Kidney (tissue), 14 donors: ENCODE results near the gene HRH2. TPM values are rescaled to one million over a fixed set of nuclear protein-coding genes. Genes with fewer than 3 reads are reported as not detected.

Experiments
- DNase-seq, 5 donors: peaks; one replicate each; pipeline ENCODE4 v3.0.0-alpha.2; 2013 to 2020
- FAIRE-seq: peaks from 2 replicates; lab custom pipeline; 2012; peaks lifted over from hg19 to GRCh38; lab: Jason Lieb, UNC
- H3K27ac ChIP-seq, 2 donors: one replicate each; pipeline ENCODE4 v1.7.0; 2013; ENCODE audit warnings: low read depth in 2 of 2, low read length in 2 of 2, inconsistent platforms in 1 of 2
- H3K27me3 ChIP-seq: one replicate; pipeline ENCODE4 v1.7.1; 2013; ENCODE audit warnings: low read length, inconsistent platforms; ENCODE audit not compliant: control insufficient read depth, insufficient read depth
- H3K36me3 ChIP-seq, 3 donors: one replicate each; pipeline versions ENCODE4 v1.7.0 to v1.7.1; 2013; ENCODE audit warnings: low read length in 3 of 3, control low read depth in 1 of 3, inconsistent platforms in 1 of 3; ENCODE audit not compliant: insufficient read depth in 3 of 3, control insufficient read depth in 2 of 3
- H3K4me1 ChIP-seq, 3 donors: one replicate each; pipeline versions ENCODE4 v1.7.0 to v1.7.1; 2013; ENCODE audit warnings: low read length in 3 of 3, inconsistent platforms in 1 of 3, low read depth in 1 of 3; ENCODE audit not compliant: control insufficient read depth in 2 of 3, insufficient read depth in 2 of 3
- H3K4me3 ChIP-seq, 3 donors: one replicate each; pipeline versions ENCODE4 v1.7.0 to v1.8.1; 2013; ENCODE audit warnings: low read length in 3 of 3, control low read depth in 1 of 3, inconsistent platforms in 1 of 3
- H3K9ac ChIP-seq, 3 donors: one replicate each; pipeline versions ENCODE4 v1.7.0 to v1.7.1; 2013; ENCODE audit warnings: low read length in 3 of 3, control low read depth in 1 of 3, inconsistent platforms in 1 of 3
- H3K9me3 ChIP-seq, 3 donors: one replicate each; pipeline versions ENCODE4 v1.7.0 to v1.7.1; 2013; ENCODE audit warnings: low read length in 3 of 3, control low read depth in 1 of 3, inconsistent platforms in 1 of 3; ENCODE audit not compliant: control insufficient read depth in 2 of 3, insufficient read depth in 1 of 3
- intact Hi-C: fragments of 100-400 bp; cut with DNase I; formaldehyde crosslinking; loops from one replicate; pipeline ENCODE4 v1.11.1; 2022
- polyA plus RNA-seq: library from polyadenylated mRNA; stranded (reverse); fragments of 350-450 nt; fragmentation: Illumina TruSeq; extraction: RNeasy Lipid Tissue Mini Kit (QIAGEN cat#74804); gene quantifications from one replicate; pipeline ENCODE4 v1.2.3, GENCODE V29; 2014; ENCODE audit warnings: low read depth, low replicate concordance; ENCODE audit not compliant: insufficient read depth
- total RNA-seq: library from RNA; stranded (reverse); fragmentation: NEBNext Ultra II Directional; extraction: Animal tissue kit (Norgen Biotek cat#: 25700); gene quantifications from one replicate; pipeline ENCODE4 v1.2.1, GENCODE V29; 2021
- TF ChIP-seq, protein P1 (sequence below): IDR thresholded peaks from 3 replicates; pipeline ENCODE4 v1.5.1; 2012; ENCODE audit warnings: mild to moderate bottlenecking, moderate library complexity, borderline replicate concordance; ENCODE audit not compliant: insufficient read depth; ENCODE audit errors: extremely low read depth
- donor health status: control.
- donor health status: control.
- donor health status: control.
- donor health status: control.
- donor health status: control.
- donor health status: DM: yes; HTN: yes; CAD: no.
- donor health status: Normal renal cell carcinoma (clear cell type).

Gene HRH2
- total and polyA plus RNA-seq, 2 donors from 2014 or later, result 1.9 to 10.6 TPM

DNA sequence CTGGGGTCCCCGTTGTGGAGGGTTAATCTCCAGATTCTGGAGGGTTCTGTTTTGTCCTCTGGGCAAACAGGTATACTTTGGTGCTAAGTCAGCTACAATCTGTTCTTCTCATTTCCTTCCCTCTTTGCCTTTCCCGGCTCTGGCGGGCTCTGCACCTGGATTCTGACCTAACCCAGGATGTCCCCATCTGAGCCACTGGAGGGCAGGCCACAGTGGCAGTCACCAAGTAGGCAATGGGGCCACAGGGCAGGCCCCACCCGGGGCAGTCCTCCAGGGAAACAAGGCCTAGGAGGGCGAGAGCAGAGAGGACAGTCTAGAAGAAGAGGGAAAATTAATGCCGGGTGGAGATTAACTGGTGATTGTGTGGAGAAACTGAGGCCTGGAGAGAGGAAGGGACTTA lies 40.4 kb upstream of the HRH2 start:
- DNase-seq, result no peak
- H3K27ac ChIP-seq, result no peak overlapping the region
- no peak overlapping the region for H3K9ac ChIP-seq
- intact Hi-C loops, result no loop called here
- H3K4me1 ChIP-seq, result no peaks in the 10 kb centered on the region
- peaks cover 0 to 3% (median 0%) of the 10 kb centered on the region in 3 donors for H3K9me3 ChIP-seq
- no peak overlapping the region for H3K4me3 ChIP-seq
- FAIRE-seq, result no peak
- TF ChIP-seq, protein P1, sequence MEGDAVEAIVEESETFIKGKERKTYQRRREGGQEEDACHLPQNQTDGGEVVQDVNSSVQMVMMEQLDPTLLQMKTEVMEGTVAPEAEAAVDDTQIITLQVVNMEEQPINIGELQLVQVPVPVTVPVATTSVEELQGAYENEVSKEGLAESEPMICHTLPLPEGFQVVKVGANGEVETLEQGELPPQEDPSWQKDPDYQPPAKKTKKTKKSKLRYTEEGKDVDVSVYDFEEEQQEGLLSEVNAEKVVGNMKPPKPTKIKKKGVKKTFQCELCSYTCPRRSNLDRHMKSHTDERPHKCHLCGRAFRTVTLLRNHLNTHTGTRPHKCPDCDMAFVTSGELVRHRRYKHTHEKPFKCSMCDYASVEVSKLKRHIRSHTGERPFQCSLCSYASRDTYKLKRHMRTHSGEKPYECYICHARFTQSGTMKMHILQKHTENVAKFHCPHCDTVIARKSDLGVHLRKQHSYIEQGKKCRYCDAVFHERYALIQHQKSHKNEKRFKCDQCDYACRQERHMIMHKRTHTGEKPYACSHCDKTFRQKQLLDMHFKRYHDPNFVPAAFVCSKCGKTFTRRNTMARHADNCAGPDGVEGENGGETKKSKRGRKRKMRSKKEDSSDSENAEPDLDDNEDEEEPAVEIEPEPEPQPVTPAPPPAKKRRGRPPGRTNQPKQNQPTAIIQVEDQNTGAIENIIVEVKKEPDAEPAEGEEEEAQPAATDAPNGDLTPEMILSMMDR, result no peak
- H3K27me3 ChIP-seq, result no peaks in the 10 kb centered on the region
- no peaks in the 10 kb centered on the region for H3K36me3 ChIP-seq

GRCh38 chr5:175620527-175620926 lies 37.3 kb upstream of the HRH2 start:
- no peak for DNase-seq
- intact Hi-C loops, result no loop called here

DNA sequence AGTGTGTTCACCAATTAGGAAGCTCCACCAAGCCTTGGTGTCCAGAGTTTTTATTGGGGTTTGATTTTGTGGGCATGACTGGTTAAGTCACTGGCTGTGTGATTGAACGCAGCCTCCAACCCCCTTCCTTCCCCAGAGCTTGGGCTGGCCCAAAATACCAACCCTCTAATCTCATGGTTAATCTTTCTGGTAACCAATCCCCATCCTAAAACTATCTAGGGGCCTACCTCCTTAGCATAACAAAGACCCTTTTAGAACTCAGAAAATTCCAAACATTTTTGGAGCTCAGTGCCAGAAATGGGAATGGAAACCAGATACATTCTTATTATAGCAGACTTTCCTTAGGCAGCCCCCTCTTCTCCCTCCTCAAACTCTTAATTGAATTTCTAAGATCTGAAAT lies 35.9 kb upstream of the HRH2 start:
- intact Hi-C loops, result no loop called here
- no peak overlapping the region for H3K4me3 ChIP-seq
- no peaks in the 10 kb centered on the region for H3K27me3 ChIP-seq
- no peaks in the 10 kb centered on the region for H3K4me1 ChIP-seq
- FAIRE-seq, result no peak
- H3K9me3 ChIP-seq, result peaks cover 0 to 3% (median 2%) of the 10 kb centered on the region in 3 donors
- H3K9ac ChIP-seq, result no peak overlapping the region
- H3K36me3 ChIP-seq, result no peaks in the 10 kb centered on the region
- no peak overlapping the region for H3K27ac ChIP-seq
- DNase-seq, result no peak
- TF ChIP-seq, protein P1, result no peak

More at GRCh38 chr5:175620527-175620926, 37.3 kb upstream of the HRH2 start:
- Histone ChIP-seq H3K9me3 (peaks cover 0 to 3% (median 0%) of the 10 kb centered on the region in 3 donors), H3K27ac (no peak overlapping the region), H3K4me3 (no peak overlapping the region), H3K36me3 (no peaks in the 10 kb centered on the region), H3K27me3 (no peaks in the 10 kb centered on the region), H3K9ac (no peak overlapping the region), H3K4me1 (no peaks in the 10 kb centered on the region)
- no peak for FAIRE-seq
- TF ChIP-seq, protein P1, result no peak

GRCh38 chr5:175623088-175623487 lies 34.8 kb upstream of the HRH2 start:
- H3K27ac ChIP-seq, result no peak overlapping the region
- peaks cover 0 to 3% (median 2%) of the 10 kb centered on the region in 3 donors for H3K9me3 ChIP-seq
- FAIRE-seq (no peak), DNase-seq (no peak)
- H3K27me3 ChIP-seq, result no peaks in the 10 kb centered on the region
- no peak overlapping the region for H3K9ac ChIP-seq
- TF ChIP-seq, protein P1, result no peak
- intact Hi-C loops, result no loop called here
- H3K4me3 ChIP-seq, result no peak overlapping the region
- no peaks in the 10 kb centered on the region for H3K36me3 ChIP-seq
- no peaks in the 10 kb centered on the region for H3K4me1 ChIP-seq
